HepG2 (cell line): ENCODE results near the gene LMOD1. TPM values are rescaled to one million over a fixed set of nuclear protein-coding genes. Genes with fewer than 3 reads are reported as not detected.

Experiments
- CBX5 ChIP-seq: sonication (generic); formaldehyde crosslinking; IDR thresholded peaks from 2 replicates; pipeline ENCODE4 v1.4.0; 2020; ENCODE audit warnings: missing genetic modification reagents, borderline replicate concordance
- CHD4 ChIP-seq: fragments of 200-600 bp; sonication (generic); IDR thresholded peaks from 2 replicates; pipeline ENCODE4 v1.7.0; 2017; ENCODE audit warnings: mild to moderate bottlenecking, low read length, borderline replicate concordance
- CREBL2 ChIP-seq: sonication (generic); formaldehyde crosslinking; IDR thresholded peaks from 2 replicates; pipeline ENCODE4 v1.8.1; 2023; ENCODE audit warnings: missing genetic modification reagents, mild to moderate bottlenecking, borderline replicate concordance
- FOXP1 ChIP-seq, 2 experiments: fragments of 450-650 bp in 1 of 2; IDR thresholded peaks; 2 replicates each; pipeline ENCODE4 v1.6.1; 2017 to 2018; ENCODE audit warnings: antibody characterized with exemption in 1 of 2
- FUBP1 ChIP-seq: sonication (generic); formaldehyde crosslinking; IDR thresholded peaks from 2 replicates; pipeline ENCODE4 v1.5.1; 2020; ENCODE audit warnings: missing genetic modification reagents, mild to moderate bottlenecking, borderline replicate concordance
- IRF9 ChIP-seq: sonication (generic); formaldehyde crosslinking; IDR thresholded peaks from 2 replicates; pipeline ENCODE4 v1.8.0; 2022; ENCODE audit warnings: missing genetic modification reagents, mild to moderate bottlenecking, borderline replicate concordance
- KDM4B ChIP-seq: sonication (generic); formaldehyde crosslinking; IDR thresholded peaks from 2 replicates; pipeline ENCODE4 v1.4.0; 2020; ENCODE audit warnings: missing genetic modification reagents
- NFIB ChIP-seq: sonication (generic); formaldehyde crosslinking; IDR thresholded peaks from 2 replicates; pipeline ENCODE4 v1.9.0; 2021; ENCODE audit warnings: missing genetic modification reagents, mild to moderate bottlenecking, borderline replicate concordance
- NRL ChIP-seq: sonication (generic); formaldehyde crosslinking; IDR thresholded peaks from 2 replicates; pipeline ENCODE4 v1.5.0; 2020; ENCODE audit warnings: missing genetic modification reagents, mild to moderate bottlenecking, moderate library complexity, borderline replicate concordance
- PLRG1 ChIP-seq: fragments of 450-650 bp; conservative IDR thresholded peaks from 2 replicates; pipeline ENCODE4 v1.6.1; 2016
- RARA ChIP-seq: IDR thresholded peaks from 2 replicates; pipeline ENCODE4 v1.6.1; 2016; ENCODE audit warnings: missing genetic modification reagents, missing compliant biosample characterization
- SOX13 ChIP-seq, 3 experiments: fragments of 450-650 bp in 1 of 3; sonication (generic) in 1 of 3; formaldehyde crosslinking in 1 of 3; IDR thresholded peaks in 2 of 3; conservative IDR thresholded peaks in 1 of 3; 2 replicates each; pipeline versions ENCODE4 v1.5.0 to v1.6.1; 2016 to 2020; ENCODE audit warnings: antibody characterized with exemption in 1 of 3, mild to moderate bottlenecking in 1 of 3, missing compliant biosample characterization in 1 of 3, missing genetic modification reagents in 1 of 3, moderate library complexity in 1 of 3
- TAF1 ChIP-seq: sonication (generic); formaldehyde crosslinking; IDR thresholded peaks from 2 replicates; pipeline ENCODE4 v1.4.0; 2020; ENCODE audit warnings: missing genetic modification reagents
- TFDP2 ChIP-seq: sonication (generic); formaldehyde crosslinking; IDR thresholded peaks from 2 replicates; pipeline ENCODE4 v1.4.0; 2020; ENCODE audit warnings: missing genetic modification reagents
- TIGD3 ChIP-seq: sonication (generic); formaldehyde crosslinking; IDR thresholded peaks from 2 replicates; pipeline ENCODE4 v1.5.1; 2020; ENCODE audit warnings: mild to moderate bottlenecking, missing genetic modification reagents, borderline replicate concordance
- ZBTB33 ChIP-seq: sonication (generic); formaldehyde crosslinking; IDR thresholded peaks from 2 replicates; pipeline ENCODE4 v1.4.0; 2020; ENCODE audit warnings: missing genetic modification reagents
- ZNF546 ChIP-seq: sonication (generic); formaldehyde crosslinking; conservative IDR thresholded peaks from 2 replicates; pipeline ENCODE4 v1.8.1; 2023; ENCODE audit warnings: mild to moderate bottlenecking, missing genetic modification reagents
- ZNF737 ChIP-seq: sonication (generic); formaldehyde crosslinking; IDR thresholded peaks from 2 replicates; pipeline ENCODE4 v1.5.0; 2020; ENCODE audit warnings: missing genetic modification reagents, mild to moderate bottlenecking, borderline replicate concordance
- ZNF883 ChIP-seq: sonication (generic); formaldehyde crosslinking; IDR thresholded peaks from 2 replicates; pipeline ENCODE4 v1.5.1; 2020; ENCODE audit warnings: mild to moderate bottlenecking, missing genetic modification reagents; ENCODE audit errors: not compliant biosample characterization
- polyA plus RNA-seq, 8 experiments: library from polyadenylated mRNA; depleted of rRNA in 3 of 8; stranded (reverse) in 7 of 8; unstranded in 1 of 8; fragments of >200 nt; fragmentation: Illumina TruSeq in 4 of 8; extraction: Trizol in 4 of 8; gene quantifications; 2 replicates each; pipeline versions ENCODE4 v1.2.1 to v1.2.3, GENCODE V29; 2011 to 2016; ENCODE audit warnings: low read depth in 4 of 8, missing spikeins in 1 of 8, mixed read lengths in 1 of 8; ENCODE audit not compliant: insufficient read depth in 1 of 8
- total RNA-seq, 5 experiments: library from RNA; depleted of rRNA; stranded (reverse); fragments of >200 nt; fragmentation: Illumina TruSeq; extraction: Trizol; gene quantifications; 2 replicates each; pipeline ENCODE4 v1.2.3, GENCODE V29; 2016; ENCODE audit warnings: low read depth in 1 of 5

The LMOD1 gene
- total and polyA plus RNA-seq, 2 of the 13 experiments (the other 11 are each of a cell fraction or from before 2014, with no cell fraction given), result not detected

GRCh38 chr1:201982623-201983379 lies 36.5 kb upstream of the LMOD1 start, which contains the start of gene RNPEP (continued):
- no peak for TF ChIP-seq ZBTB33
- TF ChIP-seq FUBP1 (CRISPR knock-in tag), result no peak
- TF ChIP-seq ZNF883 (CRISPR knock-in tag), result peak; percentile 17
- no peak for TF ChIP-seq PLRG1
- no peak for TF ChIP-seq NFIB (CRISPR knock-in tag)
- TF ChIP-seq ZNF737 (CRISPR knock-in tag), result no peak
- TF ChIP-seq TAF1 (CRISPR knock-in tag), result peak; percentile 75
- TF ChIP-seq FOXP1 (IDR thresholded peaks at IDR 0.05), result no peak
- no peak for TF ChIP-seq FOXP1 (CRISPR knock-in tag; IDR thresholded peaks at IDR 0.05)
- no peak; the same call in 1 of the 2 replicates for TF ChIP-seq TFDP2
- no peak for TF ChIP-seq CHD4
- 0 out of 2 replicates have a peak, but pooled peaks have one; percentile 61 for TF ChIP-seq TIGD3 (CRISPR knock-in tag)
- TF ChIP-seq CBX5, result no peak
- 0 out of 2 replicates have a peak, but pooled peaks have one; percentile 58 for TF ChIP-seq NRL (CRISPR knock-in tag)
- TF ChIP-seq ZNF546 (CRISPR knock-in tag), result no peak; the same call in 1 of the 2 replicates
- TF ChIP-seq RARA (CRISPR knock-in tag), result peak; percentile 11; the same call in 1 of the 2 replicates
- TF ChIP-seq KDM4B (CRISPR knock-in tag), result no peak
- no peak for TF ChIP-seq SOX13 (IDR thresholded peaks at IDR 0.05)
- TF ChIP-seq SOX13 (CRISPR knock-in tag; conservative IDR thresholded peaks at IDR 0.05 in 1 of 2, IDR thresholded peaks at IDR 0.05 in 1 of 2), result no peak
- no peak for TF ChIP-seq CREBL2 (CRISPR knock-in tag)
- TF ChIP-seq IRF9 (CRISPR knock-in tag), result no peak
